HG03565 (cell line): ENCODE measurements around the gene DAW1.
"Not testable (repeated sequence)": the region's sequence is repeated elsewhere in the genome, so short reads cannot be mapped to it uniquely, and the experiment has no call there.

Experiments used
- ATAC-seq: cut with Tn5 transposase; IDR thresholded peaks from one replicate; pipeline ENCODE4 v1.9.1; 2021; ENCODE audit warnings: mild to moderate bottlenecking, moderate library complexity; ENCODE audit not compliant: unreplicated experiment

Gene DAW1

GRCh38 chr2:227908266-227909054 is 37.0 kb downstream of the DAW1 start:
- no peak for ATAC-seq

DNA sequence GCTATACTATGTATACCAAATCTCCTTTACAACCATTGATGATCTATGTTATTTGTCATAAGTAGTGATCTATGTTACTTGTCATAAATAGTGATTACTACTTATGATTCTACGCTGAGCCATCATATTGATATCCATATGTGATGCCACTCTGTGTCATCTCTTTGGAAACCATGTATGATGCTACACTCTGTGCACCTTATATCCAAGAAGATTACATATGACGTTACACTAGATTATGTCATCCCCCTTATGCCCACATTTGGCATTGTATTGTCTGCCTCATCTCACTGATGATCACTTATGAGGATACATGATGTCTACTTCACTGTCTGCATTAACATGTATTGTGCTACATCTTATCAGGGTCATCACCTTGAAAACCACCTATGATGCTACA is 42.9 kb downstream of the DAW1 start:
- no peak for ATAC-seq

DNA sequence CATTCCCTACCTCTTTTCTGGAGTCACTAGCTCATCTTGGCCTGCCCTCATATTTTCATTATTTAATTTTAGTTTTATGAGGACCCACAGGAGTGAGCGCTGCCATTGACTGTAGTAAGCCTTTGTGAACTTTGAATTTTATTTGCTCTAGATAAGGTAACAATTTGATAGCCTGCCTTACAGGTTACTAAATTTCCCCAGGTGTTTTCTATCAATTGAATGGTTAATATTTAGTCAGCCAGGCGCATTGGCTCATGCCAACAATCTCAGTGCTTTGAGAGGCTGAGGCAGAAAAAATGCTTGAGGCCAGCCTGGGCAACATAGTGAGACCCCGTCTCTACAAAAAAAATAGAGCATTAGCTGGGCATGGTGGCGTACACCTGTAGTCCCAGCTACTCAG is 50.2 kb downstream of the DAW1 start:
- ATAC-seq: no peak

GRCh38 chr2:227932001-227932400 is 60.6 kb downstream of the DAW1 start:
- no peak for ATAC-seq

- no peak for ATAC-seq
Measured at GRCh38 chr2:227932403-227932802, 61.0 kb downstream of the DAW1 start.

DNA sequence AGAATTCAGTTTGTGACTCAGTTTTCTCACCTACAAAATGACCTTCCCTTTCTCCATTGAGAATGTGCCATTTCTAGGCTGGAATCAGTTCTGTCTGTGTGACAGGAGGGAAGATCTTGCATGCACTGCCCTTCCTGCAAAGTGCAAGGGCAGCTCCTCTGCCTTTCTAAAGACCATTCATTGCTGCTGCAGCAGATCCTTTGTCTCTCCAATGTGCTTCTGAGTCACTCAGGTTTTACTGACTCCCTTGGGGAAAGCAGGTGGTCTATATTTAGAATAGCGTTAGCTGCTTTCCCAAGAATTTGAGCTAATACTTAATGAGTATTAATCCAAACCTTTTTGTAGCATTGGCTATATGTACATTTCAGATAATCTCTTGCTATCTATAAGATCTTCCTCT is 62.5 kb downstream of the DAW1 start:
- no peak for ATAC-seq

DNA sequence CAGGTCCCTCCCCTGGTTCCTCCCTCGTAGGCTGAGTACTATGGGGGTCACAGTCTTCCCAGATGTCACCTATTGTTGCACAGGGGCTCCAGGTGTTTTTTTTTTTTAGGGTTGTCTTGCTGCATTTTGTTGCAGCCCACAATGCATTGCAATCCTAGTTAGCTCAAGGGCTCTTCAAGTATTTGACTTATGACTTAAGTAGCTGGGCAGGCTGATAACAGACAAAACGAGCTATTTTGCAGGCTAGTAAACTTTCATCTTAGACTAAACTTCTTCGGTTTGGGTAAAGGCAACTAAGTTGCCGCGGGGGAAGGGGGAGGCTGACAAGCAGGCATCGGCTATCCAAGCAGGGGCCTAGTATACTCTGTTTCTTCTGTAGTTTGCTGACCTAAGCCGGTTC is 64.8 kb downstream of the DAW1 start:
- ATAC-seq: not testable (repeated sequence)

DNA sequence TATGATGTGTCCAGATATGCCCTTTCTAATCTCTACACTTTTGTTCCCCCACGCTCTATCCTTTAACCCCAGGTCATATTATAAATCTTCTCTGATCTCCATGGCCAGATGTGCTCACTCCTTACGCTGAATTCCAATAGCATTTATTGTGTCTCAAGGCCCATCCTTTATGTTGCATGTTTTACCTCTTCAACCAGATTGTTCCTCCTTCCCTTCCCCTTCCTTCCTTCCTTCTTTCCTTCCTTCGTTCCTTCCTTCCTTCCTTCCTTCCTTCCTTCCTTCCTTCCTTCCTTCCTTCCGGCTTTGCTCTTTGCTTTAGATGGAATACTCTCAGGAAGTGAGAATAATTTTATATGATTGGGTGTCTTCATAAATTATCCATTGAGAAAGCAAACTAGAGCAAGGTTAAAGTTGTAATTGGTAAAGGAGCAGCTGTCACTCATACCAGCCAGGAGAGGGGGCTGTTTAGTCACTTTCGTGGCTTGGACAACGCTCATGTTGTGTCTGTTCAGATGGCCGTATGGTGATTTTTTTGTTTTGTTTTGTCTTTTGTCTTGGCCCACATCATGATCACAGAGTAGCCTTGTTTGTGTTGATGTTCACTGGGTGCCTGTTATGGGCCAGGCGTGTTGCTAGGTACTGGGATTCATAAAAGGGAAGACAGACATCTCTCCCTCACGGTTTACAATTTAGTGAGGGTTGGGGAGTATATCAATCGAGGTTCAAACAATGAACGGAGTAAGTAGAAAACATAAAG is 68.0 kb downstream of the DAW1 start:
- ATAC-seq: peak; percentile 37

DNA sequence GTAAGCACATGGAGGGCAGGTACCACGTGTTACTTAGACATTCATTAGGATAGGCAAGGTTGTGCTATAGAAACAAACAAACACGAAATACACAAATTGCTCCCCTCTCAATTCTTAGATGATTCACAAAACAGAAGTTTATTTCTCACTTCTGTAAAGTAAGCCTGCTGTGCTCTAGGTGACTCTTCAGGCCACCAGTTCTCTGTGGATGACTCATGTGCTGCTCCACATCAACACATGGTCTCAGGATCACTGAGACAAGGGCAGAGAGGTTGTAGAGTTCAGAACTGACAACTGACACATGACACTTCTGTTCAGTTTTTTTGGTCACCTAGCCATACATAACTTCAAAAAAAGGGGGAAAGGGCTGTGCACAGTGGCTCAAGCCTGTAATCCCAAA is 70.6 kb downstream of the DAW1 start:
- ATAC-seq: peak; percentile 81

DNA sequence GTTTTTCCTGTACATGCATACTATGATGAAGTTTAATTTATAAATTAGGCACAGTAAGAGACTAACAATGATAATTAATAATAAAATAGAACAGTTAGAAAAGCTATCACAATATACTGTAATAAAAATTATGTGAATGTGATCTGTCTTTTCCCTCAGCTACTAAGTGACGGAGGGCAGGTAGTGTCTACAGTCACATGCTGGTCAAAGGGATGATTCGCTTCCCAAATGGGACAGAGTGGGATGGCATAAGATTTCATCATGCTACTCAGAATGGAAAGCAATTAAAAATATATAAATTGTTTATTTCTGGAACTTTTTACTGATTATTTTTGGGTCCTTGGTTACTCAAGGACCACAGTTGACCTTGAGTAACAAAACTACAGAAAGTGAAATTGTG is 71.5 kb downstream of the DAW1 start:
- no peak for ATAC-seq

DNA sequence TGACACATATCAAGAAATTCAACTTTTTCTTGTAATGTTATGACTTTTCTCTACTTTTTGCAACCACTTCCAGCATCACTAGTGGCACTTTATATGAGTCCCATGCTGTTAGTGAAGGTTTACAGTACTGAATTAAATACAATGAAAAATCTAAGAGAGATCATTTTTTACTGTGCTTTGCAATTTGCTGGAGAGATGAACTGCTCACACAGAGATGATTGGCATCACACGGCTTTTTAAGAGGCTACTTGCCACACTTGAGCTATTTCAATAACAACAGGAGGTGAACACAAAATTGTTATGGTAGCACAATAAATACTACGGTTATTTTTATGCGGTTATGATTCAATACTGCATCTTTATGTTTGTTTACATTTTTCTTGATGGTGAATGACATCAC is 88.9 kb downstream of the DAW1 start:
- no peak for ATAC-seq

DNA sequence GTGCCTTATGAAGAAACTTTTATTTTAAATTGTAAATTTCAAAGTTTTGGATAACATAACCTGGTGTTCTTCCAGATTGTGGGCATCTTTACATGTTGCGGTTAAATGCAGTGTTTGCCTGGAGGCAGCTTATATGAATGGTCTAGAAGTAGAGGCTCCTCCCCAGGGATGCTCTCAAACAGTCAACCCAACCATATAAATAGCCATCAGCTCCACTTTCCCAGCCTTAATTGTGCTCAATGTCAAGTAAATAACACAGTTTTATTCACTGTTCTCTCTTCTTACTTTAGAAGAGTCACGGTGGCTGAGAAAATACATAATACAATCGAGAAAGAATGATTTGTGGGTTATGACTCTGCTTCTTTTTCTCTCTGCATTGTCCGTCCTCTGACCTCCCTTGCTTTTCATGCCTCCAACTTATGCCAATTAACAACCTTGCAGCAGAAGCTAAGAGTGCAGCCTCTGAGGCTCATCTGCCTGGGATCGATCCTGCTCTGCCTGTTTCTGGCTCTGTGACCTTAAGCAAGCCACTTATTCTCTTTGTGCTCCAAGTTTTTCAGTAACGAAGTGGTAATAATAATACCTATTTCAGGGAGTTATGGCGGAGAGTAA is 100.3 kb downstream of the DAW1 start:
- ATAC-seq: no peak

DNA sequence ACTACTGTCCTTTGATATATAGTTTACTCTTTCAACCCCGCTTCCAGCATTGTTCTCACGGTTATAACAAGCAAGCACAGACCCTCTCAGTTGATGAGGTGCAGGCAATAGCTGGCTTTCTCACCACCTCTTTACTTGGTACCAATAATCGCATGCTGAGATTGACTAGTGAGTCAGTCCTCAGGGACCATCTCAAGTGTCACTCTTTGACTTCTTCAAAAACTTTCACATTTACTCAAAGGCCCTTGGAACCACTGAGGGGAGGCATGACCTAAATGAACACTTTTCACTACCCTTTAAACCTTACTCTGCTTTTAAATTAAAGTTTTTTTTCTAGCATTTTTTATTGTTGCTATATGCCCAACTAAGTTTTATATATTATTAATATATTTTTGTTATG is 101.8 kb downstream of the DAW1 start:
- no peak for ATAC-seq
